Measurements from ENCODE around the gene ETV5.

Gene ETV5

DNA sequence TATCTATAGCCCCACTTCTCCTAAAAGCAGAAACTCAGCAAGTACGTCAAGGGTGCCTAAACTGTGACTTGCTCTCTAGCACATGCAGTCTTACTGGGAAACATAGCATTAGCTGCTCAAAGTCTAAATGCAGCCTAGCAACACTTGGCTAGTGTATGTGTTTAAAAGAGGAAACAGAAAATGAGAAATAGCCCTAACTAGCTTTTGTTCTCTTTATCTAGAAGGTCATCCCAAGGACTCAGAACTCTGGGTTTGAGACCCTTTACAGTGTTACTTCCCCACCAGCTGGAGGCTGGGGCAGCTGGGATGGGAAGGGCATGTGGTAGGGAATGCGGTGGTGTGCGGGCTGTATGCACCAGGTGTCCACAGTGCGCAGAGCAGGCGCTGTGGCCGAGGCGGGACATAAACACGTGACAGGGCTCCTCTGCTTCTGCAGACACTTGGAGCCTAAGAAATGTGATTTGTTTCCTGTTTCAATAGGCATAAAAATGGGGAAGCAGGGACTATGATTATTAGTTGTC, 13.3 kb downstream of the ETV5 start:
- DNase-seq = no peak

- no peak for DNase-seq
Measured at GRCh38 chr3:186094696-186095425, 14.0 kb downstream of the ETV5 start.

- no peak for DNase-seq
Measured at GRCh38 chr3:186094271-186094670, 14.6 kb downstream of the ETV5 start.

DNA sequence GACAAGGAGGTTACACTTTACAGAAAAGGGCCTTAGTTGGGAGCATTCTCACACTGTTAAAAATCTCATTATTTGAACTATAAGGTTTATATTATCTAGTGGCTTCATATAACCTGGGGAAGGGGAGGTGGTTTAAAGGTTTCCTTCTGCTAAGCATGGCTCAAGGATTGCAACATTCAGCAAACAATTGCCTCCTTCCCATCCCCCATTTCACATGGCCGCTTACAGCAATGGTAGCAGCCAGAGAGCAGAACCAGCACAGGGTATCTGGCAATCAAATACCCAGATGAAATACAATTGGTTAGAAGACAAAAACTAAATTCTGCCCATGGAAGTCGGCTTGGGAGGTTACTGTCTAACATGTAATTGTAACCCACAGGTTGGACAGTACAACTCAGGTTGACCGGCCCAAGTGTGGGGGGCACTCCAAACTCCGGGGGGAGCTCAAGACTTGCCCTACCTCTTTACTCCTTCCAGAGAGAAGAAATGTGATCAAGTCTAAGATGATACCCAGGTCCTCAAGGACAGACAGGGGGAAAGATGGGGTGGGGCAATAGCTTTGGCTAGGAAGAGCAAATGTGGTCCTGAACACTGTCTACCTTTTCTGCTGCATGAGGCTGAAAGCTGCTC, 15.5 kb downstream of the ETV5 start:
- no peak for DNase-seq

GRCh38 chr3:186092360-186093070, 16.4 kb downstream of the ETV5 start:
- DNase-seq = no peak

DNA sequence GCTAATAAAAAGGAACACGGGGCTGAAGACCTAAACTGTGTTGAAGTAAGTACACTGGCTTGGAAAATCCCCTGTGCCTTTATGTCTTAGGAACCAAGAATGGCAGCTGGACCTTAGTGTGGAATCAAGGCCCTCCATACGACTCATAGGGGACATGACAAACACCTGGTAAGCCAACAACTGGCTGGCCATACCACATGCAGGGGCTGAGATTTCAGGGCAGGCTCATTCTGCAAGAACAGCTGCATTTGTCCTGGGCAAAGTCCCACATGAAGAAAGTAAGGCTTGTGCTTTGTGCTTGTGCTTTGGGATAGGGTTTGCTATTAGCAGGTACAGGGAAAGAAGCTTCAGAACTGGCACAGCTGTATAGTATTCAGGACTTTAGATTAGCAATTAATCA, 18.0 kb downstream of the ETV5 start:
- no peak for DNase-seq

GRCh38 chr3:186088335-186088734, 20.6 kb downstream of the ETV5 start:
- no peak for DNase-seq

DNA sequence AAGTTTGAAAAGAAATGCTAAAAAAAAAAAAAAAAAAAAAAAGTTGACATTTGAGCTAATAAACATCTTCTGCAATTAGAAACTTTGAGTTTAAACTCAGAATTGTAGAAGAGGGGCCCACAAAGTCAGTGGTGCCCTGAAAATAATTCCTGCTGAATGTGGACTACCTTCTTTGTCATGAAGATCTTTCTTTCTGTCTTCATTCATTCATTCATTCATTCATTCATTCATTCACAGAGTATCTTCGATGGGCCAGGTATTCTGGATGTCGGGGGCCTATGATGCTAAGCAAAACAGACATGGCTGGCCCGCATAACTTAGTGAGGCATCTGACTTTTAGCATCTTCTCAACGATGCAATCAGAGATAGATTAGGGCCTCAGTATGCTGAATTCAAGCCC, 24.6 kb downstream of the ETV5 start:
- no peak for DNase-seq

DNA sequence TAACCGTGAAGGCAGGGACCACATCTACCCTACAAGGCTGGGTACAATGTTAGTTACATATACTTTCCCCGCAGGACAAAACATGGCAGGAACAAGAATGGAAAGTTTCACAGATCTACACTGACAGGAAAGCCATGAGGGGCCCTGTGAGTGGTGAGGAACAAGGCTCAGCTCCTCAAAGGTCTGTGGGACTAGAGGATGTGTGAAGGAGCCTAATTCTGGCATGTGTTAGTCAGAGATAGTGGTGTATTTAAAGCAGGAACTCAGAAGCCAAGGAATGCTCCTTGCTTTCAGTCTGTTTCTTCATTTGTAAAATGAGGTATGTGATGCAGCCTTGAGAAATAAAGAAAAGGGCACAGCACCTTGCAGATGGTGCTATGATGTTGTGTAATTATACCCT, 25.1 kb downstream of the ETV5 start:
- peak; percentile 8 for DNase-seq

DNA sequence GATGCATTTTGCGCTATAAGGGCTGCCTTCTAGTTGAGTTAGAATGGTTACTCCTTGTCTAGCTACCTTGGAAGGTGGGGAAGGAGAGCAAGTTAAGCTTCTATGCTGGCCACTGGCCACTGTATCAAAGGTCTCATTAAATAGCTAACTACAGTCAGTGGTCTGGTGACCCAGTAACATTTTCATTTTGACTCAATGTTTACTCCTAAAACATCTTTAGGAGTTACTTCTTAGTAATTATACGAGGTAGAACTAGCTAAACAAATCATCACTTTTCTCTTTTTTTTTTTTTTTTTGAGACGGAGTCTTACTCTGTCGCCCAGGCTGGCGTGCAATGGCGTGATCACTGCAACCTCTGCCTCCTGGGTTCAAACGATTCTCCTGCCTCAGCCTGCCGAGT, 26.7 kb downstream of the ETV5 start:
- no peak for DNase-seq

DNA sequence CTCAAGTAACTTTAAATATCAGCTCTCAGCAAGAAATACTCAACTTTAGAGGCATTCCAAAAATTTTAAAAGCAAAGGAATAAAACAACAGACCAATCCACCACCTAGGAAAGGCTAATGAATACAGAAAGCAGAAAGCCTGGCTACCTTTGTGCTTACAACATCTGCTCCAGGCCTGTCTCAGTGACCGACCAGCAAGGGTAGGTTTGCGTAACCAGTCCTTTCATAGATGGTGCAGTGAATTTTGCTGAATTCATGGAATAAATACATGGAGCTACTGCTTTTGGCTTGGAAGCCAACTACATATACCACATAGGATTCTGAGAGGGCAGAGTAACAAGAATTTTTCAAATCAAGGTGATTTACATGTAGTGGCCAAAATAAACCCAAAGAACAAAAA, 27.2 kb downstream of the ETV5 start:
- no peak for DNase-seq

DNA sequence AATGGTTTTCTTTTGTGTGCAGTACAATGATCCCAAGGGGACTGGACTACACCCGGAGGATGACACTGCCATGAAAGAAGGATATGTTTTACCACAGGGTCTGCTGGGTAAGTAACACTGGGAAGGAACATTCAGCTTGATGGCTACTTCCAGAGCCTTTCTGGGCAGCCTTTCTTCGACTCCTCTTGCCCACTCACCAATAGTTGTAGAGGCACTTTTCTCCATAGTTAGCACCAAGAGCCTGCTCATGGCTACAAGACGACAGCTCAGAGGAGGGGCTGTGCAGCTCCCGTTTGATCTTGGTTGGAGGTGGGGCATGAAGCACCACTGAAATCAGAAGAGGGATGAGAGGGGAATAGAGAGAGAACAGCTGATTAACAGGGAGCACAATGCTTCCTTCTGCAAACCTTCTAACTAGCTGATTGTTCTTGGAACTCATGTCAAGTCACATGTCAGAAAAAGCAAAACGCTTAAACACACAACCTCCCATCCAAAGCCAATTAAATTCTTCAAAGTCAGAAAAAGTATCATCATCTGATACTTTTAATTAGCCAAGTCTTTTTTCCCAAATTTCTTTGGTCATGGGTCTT, 27.9 kb downstream of the ETV5 start:
- DNase-seq = no peak

- DNase-seq = no peak
Measured at GRCh38 chr3:186079925-186080324, 29.0 kb downstream of the ETV5 start.

GRCh38 chr3:186077466-186077865, 31.4 kb downstream of the ETV5 start:
- DNase-seq = no peak

DNA sequence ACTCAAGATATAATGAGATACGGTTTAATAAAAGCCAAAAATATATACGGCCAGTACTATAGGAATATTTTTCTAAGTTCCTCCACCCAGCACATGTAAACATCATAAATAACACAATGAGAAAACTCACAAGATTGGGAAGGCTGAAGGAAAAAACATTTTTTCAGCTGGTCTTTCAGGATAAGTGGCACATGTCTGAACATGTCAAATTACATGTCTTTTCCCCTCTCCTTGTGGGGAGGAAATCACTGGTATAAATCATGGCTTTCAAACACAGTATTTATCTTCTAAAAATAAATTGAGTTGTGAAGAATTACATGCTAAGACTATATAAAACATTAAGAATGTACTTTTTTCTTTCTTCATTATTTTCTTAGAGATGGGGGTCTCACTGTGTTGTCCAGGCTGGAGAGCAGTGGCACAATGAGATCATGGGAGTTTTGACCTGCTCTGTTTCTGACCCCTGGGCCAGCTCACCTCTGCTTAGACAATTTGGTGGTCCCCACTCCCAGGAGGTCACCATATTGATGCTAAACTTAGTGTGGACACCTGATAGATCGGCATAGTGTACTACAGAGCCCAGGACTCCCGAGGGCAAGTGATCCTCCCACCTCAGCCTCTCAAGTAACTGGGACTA, 32.8 kb downstream of the ETV5 start:
- no peak for DNase-seq

DNA sequence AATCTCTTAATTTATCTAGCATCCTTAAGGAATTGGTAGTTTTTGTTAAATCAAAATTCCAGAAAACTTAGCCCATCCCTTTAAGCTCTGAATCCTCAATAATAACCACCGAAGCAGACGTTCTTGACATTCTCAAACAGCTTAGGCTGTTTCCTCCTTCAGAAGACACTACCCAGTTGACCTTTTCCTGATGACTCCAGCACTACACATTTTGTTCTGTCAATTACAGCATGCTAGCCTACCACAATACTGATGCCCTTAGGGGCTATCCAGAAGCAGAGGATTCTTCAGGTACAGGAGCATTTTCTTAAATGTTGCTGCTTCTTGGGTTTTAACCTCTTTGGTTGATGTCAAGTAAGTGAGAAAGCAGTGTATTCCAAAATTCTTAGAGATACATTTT, 33.4 kb downstream of the ETV5 start:
- no peak for DNase-seq

DNA sequence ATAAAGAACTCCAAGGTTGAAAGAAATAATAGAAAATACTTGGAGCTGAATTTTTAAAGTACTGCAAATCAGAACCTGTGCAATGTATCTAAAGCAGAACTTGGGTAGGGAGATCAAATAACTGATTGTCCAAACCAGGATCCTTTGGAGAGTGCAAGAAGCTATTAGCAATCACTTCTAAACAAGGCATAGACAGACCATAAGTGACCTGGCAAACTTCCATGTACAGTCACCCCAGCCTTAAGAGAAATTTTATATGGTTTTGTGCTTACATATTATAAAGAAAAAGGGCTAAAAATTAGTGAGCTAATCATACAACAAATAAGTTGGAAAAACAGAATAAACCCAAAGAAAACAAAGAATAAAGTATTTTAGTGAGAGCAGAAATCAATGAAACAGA, 35.2 kb downstream of the ETV5 start:
- DNase-seq = no peak

- no peak for DNase-seq
Measured at GRCh38 chr3:186070996-186071395, 37.9 kb downstream of the ETV5 start.

- no peak for DNase-seq
Measured at GRCh38 chr3:186070550-186070949, 38.3 kb downstream of the ETV5 start.

DNA sequence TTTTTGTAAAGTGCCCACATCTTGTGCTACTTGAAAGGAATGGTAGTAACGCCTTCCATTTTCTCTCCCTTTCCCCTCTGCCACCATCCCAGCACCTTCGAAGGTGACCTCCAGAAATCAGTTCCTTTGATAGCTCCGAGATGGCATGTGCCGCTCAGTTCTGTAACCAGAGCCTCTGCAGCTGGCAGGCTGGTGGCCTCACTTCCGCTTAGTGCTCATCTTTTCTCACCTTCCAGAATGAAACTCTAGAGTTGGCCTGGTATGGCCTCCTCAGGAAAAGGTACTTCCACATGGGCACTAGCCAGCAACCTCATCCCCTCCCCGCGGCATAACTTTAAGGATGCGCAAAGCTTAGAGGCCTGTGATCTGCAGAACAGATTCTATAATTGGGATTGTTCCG, 38.8 kb downstream of the ETV5 start:
- DNase-seq = no peak

DNA sequence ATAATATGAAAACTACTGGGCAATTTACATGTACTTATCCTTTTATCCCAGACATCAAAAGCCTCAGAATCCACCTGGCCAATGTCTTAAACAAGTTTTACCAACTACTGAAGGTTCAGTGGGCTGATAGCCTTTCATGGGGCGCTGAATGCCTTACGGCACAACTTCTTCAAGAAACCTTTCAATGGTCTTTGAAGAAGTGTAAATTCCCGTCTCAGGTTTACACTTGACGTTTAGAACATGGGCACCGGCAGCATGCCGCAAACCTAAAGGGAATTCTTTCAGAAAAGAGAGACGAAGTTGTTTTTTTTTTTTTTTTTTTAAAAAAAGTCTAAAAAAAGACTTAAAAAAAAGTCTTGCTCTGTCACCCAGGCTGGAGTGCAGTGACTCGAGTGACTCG, 39.7 kb downstream of the ETV5 start:
- DNase-seq = no peak

DNA sequence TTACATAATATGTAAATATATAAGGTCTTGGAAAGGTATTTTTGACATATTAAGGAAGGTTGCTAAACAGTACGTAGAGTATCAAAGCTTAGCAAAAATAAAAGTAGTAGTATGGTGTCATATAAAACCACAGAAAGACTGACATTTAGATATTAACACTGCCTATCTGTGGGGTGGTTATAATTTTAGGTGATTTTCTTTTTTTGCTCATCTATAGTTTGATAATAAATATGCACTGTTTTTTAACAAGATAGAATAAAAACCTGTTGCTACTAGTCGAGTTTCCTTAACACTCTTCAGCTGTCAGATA, 40.7 kb downstream of the ETV5 start:
- no peak for DNase-seq
